Measurements from ENCODE around the gene CDC27. TPM values are rescaled to one million over a fixed set of nuclear protein-coding genes. Genes with fewer than 3 reads are reported as not detected.
A peak's percentile ranks its signal among the peaks of the same experiment; 100 is the strongest.

Gene CDC27, protein sequence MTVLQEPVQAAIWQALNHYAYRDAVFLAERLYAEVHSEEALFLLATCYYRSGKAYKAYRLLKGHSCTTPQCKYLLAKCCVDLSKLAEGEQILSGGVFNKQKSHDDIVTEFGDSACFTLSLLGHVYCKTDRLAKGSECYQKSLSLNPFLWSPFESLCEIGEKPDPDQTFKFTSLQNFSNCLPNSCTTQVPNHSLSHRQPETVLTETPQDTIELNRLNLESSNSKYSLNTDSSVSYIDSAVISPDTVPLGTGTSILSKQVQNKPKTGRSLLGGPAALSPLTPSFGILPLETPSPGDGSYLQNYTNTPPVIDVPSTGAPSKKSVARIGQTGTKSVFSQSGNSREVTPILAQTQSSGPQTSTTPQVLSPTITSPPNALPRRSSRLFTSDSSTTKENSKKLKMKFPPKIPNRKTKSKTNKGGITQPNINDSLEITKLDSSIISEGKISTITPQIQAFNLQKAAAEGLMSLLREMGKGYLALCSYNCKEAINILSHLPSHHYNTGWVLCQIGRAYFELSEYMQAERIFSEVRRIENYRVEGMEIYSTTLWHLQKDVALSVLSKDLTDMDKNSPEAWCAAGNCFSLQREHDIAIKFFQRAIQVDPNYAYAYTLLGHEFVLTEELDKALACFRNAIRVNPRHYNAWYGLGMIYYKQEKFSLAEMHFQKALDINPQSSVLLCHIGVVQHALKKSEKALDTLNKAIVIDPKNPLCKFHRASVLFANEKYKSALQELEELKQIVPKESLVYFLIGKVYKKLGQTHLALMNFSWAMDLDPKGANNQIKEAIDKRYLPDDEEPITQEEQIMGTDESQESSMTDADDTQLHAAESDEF
- total RNA-seq (86.5 and 90.7 TPM in 2 replicates), polyA plus RNA-seq (20.5 and 22.4 TPM in 2 replicates), polyA minus RNA-seq (32.7 and 40.1 TPM in 2 replicates)
- total RNA-seq (2013), result 62.5 TPM

DNA sequence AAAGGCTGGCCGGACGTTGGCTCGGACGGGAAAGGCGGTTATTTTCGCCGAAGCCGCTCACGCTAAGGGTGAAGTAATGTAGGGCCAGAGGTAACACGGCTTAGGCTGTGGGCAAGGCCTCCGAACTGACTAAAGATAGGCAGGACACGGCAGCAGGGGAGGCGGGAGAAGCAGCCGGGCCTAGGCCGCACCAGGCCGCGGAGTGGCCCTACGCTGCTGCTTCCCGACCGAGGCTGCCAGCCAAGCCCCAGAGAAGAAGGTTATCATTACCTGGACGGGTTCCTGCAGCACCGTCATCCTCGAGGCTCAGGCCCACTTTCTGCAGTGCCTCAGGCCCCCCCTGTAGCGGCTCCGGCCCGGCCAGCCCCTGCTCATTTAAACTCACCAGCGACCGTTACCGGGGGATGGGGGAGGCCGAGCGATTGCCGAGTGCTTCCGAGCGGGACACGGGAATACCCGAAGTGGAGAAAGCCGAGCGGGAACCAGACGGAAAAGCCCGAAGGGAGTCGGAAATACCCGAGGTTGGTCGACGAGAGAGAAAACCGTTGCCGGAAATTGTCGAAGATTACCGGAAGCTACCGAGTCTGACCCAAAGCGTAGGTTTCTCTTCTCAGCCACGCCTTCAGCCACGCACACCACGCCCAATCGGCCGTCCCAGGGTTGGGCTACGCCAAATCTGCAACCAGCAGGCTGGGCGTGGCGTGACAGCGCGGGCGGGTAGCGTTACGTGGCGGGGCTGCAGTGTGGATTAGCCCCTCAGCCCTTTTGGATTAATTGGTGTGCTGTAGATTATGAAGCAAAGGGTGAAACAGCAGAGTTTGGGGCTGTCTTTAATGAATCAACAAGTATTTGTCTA, at the start of gene CDC27:
Gene CDC27, minus strand, starts transcription at position 420 of the 856 bp plus-strand sequence. Its CDS starts 123 bp downstream, at position 297.
- POLR2A ChIA-PET, result interaction anchor here (1.0 to 1.6 kb wide), 4 partner anchors 11 to 136 kb away, joined by 4 to 6 read pairs (median 6); no protein-coding TSS in a partner anchor
- H3K79me2 ChIP-seq (ENCODE audit: control insufficient read depth, insufficient read depth, low read length), result peaks cover 57% of the 10 kb centered on the region
- DNase-seq, result peak; percentile 100
- H4K20me1 ChIP-seq (ENCODE audit: control insufficient read depth, insufficient read depth, low read length, poor library complexity, severe bottlenecking), result peaks cover 9% of the 10 kb centered on the region
- peak within 1 kb of the TSS; percentile 74 to 99 (median 88) for H3K4me3 ChIP-seq (ENCODE audit: control extremely low read depth in 1 of 5, extremely low read depth in 1 of 5, insufficient read depth in 1 of 5, low read depth in 2 of 5, low read length in 4 of 5)
- CTCF ChIA-PET, result interaction anchor here (0.6 to 2.5 kb wide), 4 partner anchors 11 to 41 kb away, joined by 3 to 10 read pairs (median 4); no protein-coding TSS in a partner anchor
- TF ChIP-seq EZH2 (IDR thresholded peaks at IDR 0.05; ENCODE audit: borderline replicate concordance, insufficient read depth, low read depth, low read length, poor library complexity, severe bottlenecking), result no peak
- TF ChIP-seq, protein P1, sequence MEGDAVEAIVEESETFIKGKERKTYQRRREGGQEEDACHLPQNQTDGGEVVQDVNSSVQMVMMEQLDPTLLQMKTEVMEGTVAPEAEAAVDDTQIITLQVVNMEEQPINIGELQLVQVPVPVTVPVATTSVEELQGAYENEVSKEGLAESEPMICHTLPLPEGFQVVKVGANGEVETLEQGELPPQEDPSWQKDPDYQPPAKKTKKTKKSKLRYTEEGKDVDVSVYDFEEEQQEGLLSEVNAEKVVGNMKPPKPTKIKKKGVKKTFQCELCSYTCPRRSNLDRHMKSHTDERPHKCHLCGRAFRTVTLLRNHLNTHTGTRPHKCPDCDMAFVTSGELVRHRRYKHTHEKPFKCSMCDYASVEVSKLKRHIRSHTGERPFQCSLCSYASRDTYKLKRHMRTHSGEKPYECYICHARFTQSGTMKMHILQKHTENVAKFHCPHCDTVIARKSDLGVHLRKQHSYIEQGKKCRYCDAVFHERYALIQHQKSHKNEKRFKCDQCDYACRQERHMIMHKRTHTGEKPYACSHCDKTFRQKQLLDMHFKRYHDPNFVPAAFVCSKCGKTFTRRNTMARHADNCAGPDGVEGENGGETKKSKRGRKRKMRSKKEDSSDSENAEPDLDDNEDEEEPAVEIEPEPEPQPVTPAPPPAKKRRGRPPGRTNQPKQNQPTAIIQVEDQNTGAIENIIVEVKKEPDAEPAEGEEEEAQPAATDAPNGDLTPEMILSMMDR (IDR thresholded peaks at IDR 0.05), result no peak
- H3K9me3 Mint-ChIP-seq (ENCODE audit: insufficient read depth), result no peaks in the 10 kb centered on the region
- peak within 1 kb of the TSS; percentile 78 for H2AFZ ChIP-seq (ENCODE audit: insufficient read depth, low read depth, low read length, poor library complexity, severe bottlenecking)
- H3K4me1 ChIP-seq (ENCODE audit: control insufficient read depth in 2 of 2, insufficient read depth in 2 of 2, low read length in 2 of 2), result peaks cover 21 to 30% of the 10 kb centered on the region in 2 donors
- WGBS (ENCODE audit: insufficient coverage), result under 1% methylated on average over 62 of the region's 64 CpGs
- peak; percentile 90 for ATAC-seq (ENCODE audit: low read depth)
- H3K36me3 ChIP-seq (replicated peaks in 1 of 2; ENCODE audit: control extremely low read depth in 1 of 2, control insufficient read depth in 1 of 2, extremely low read depth in 1 of 2, insufficient read depth in 2 of 2, low read length in 1 of 2), result no peaks in the 10 kb centered on the region
- no peaks in the 10 kb centered on the region for H3K27me3 ChIP-seq (replicated peaks in 1 of 4; ENCODE audit: control extremely low read depth in 1 of 4, control insufficient read depth in 3 of 4, insufficient read depth in 4 of 4, low read length in 3 of 4)
- peak within 1 kb of the TSS; percentile 87 for H3K4me2 ChIP-seq (replicated peaks; ENCODE audit: low read depth, low read length, poor library complexity, severe bottlenecking)
- H3K4me3 Mint-ChIP-seq, result peak within 1 kb of the TSS; percentile 96
- H3K9ac ChIP-seq (ENCODE audit: low read length), result peak within 1 kb of the TSS; percentile 98
- peaks cover 53% of the 10 kb centered on the region for H3K4me1 Mint-ChIP-seq
- H3K27ac Mint-ChIP-seq, result peak within 1 kb of the TSS; percentile 95
- H3K9me3 ChIP-seq (ENCODE audit: control extremely low read depth in 1 of 3, control insufficient read depth in 2 of 3, insufficient read depth in 1 of 3, low read length in 2 of 3), result peaks cover 0 to 8% (median 0%) of the 10 kb centered on the region in 3 donors
- intact Hi-C loops (cut with micrococcal nuclease), result loop anchor here (1.0 to 10.0 kb wide), 6 partner anchors 11 to 134 kb away; partner anchors contain the start of gene EFCAB13
- no peaks in the 10 kb centered on the region for H3K27me3 Mint-ChIP-seq
- peak within 1 kb of the TSS; percentile 92 to 95 for H3K27ac ChIP-seq (ENCODE audit: low read length in 2 of 2)

Data from B cell (primary cell).